ENCODE results near the gene LOXL3.

Gene LOXL3

GRCh38 chr2:74526649-74527230, 27.0 kb downstream of the LOXL3 start:
- DNase-seq (ENCODE audit: low spot score) = no peak

DNA sequence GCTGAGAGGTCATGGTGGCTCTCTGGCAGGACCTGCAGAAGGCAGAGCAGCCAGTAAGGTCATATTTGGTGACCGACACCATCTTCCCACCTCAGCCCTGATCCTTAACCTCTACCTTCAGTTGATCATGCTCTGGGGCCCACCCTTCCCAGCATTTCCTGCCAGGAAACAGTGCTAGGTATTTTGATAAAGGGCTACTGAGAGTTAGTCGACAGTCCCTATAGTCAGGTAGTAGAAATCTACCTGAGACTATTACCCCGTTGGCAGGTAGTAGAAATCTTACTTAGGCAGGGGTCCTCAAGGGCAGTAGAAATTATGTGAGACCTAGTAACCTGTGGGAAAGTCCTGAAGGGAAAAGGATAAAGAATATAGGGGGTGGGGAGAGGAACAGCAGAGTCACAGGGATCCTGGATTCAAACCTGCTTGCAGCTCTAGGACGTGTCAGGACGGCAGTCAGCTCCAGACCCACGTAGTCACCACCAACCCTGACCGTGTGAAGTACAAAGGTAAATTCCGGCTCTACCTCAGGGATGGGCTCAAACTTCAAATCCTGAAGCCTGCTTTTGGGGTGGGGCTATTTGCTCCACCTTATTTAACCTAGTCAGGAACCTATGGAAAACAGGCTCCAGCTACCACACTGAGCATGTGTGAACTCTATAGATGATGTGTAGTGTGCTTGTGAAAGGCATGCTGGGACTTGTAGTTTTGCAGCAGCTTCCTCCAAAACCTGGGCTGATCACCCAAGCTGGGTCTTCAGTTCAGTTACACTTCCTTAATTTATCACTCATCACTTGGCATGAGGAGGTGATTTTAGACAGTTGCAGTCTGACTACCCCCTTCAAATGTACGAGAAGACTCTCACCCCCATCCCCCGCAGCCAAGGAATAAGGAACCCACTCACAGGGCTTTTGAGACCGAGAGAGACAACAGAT, 27.8 kb downstream of the LOXL3 start, which contains the start of gene DQX1:
TSS of gene DQX1 (minus strand) at position 515 of the 932 bp plus-strand sequence. CDS start at position 13, 502 bp downstream.
- DNase-seq (ENCODE audit: low spot score) = peak; percentile 20

DNA sequence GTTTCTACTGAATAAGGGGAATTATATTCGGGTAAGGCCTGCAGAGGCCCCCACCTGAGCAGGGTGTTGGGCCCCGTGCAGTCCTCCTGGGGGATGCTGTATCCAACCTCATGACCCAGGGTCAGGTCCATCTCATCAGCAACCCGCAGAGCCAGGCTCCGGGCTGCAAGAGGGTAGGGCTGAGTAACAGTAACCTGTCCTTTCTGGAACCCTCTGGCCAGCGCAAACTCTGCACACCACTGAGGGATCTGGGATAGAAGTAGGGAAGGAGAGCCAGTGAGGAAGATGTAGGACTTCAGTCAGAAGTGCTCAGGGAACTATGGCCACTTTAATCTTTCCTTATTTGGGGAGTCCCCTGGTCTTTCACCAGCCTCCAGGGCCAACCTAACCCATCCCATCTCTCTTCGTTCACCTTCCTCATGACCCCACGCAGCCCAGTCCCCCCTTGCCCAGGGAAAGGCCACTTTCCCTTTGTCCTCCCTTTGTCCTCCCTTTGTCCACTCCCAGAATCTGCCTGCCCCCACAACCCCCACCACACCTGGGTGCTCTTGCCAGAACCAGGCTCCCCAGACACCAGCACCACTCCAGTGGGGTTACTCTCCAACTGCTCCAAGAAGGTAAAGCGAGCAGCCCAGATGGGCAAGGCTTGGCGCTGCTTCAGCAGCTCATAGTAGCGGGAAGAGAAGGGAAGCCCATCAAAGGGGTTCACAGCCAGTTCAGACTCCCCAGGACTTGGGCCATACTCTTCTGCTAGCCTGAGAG, 28.6 kb downstream of the LOXL3 start:
- no peak for DNase-seq (ENCODE audit: low spot score)

DNA sequence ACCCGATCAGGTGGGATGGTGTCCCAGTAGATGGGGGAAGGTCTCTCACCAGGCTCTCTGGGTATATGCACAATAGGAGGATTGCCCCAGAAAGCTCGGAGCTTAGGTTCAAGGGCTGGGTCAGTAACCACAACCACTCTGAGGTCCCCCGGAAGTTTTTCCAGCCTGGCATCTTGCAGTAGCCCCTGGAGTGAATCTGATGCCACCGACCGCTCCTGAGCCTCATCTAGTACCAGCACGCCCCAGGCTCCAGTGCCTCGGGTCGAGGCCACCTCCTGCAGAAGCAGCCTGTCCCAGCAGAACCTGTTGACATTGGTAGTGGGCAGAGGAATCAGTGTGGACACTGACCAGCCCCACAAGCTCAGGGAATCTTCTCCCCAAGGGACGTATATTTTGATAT, 29.7 kb downstream of the LOXL3 start:
- DNase-seq (ENCODE audit: low spot score) = no peak

DNA sequence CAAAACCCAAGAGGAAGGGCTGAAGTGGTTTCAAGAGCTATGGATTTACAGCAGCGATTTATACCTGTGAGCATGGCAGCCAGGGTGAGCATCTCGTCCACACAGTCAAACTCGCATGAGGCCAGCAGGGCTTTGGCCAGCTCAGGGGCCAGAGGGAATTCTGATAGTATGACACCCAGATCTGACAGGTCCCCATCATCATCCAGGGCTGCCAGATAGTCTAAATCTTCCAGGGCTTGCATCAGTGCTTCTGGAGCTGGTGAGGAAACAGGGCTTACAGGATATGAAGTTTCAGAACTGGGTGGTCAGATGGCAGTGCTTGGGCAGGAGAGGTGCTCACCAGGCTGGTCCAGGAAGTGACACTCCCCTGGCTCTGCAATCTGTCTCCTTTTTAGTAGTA, 31.2 kb downstream of the LOXL3 start:
- no peak for DNase-seq (ENCODE audit: low spot score)

- no peak for DNase-seq (ENCODE audit: low spot score)
These were observed 37.1 kb downstream of the LOXL3 start for GRCh38 chr2:74516650-74517049.

GRCh38 chr2:74515981-74516633, 37.6 kb downstream of the LOXL3 start:
- peak; percentile 78 for DNase-seq (ENCODE audit: low spot score)

GRCh38 chr2:74515271-74515980, 38.3 kb downstream of the LOXL3 start:
- DNase-seq (ENCODE audit: low spot score) = no peak

GRCh38 chr2:74514368-74515270, 39.1 kb downstream of the LOXL3 start, which contains the start of gene TLX2:
TLX2 (plus strand) TSS chr2:74514450; CDS start chr2:74514807, 357 bp downstream.
- DNase-seq (ENCODE audit: low spot score) = no peak

- DNase-seq (ENCODE audit: low spot score) = peak; percentile 35
These were observed 40.0 kb downstream of the LOXL3 start for GRCh38 chr2:74513605-74514367.

DNA sequence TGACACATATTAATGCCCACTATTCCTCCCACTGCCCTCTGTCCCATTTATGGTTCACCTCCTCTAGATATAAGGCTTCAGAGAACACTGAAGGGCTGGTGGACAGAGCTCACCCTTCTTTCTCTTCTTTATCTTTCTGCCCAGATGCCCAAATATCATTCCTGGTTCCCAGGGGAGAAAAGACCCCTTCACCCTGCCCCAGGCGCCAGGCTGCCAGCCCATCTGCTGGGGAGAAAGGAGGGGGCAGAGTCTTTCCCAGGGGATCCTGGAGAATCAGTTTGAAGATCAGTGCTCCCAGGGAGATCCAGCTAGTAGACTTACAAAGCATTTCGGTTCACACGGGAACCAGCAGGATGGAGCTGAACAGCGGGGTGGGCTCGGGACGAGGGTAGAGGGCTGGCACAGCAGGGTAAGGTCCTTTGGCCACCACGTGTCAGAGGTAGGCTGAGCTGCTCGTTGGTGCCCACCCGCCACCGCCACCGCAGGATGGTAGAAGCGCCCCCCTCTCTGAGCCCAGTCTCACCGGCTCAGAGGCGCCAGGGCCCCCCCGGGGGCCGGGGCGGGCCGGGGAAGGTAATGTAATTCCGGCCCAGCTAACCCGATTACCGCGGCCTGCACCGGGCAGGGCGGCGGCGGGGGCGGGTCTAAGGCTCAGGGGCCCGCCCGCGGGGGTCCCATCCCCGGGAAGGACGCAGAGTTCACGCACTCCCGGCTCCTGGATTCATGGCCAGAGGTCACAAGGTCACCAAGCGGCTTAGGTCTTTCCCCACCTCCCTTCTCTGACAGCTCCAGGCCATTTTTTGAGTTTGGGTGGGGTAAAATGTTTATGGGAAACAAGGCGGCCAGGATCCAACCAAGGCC, 40.8 kb downstream of the LOXL3 start:
- DNase-seq (ENCODE audit: low spot score) = no peak

DNA sequence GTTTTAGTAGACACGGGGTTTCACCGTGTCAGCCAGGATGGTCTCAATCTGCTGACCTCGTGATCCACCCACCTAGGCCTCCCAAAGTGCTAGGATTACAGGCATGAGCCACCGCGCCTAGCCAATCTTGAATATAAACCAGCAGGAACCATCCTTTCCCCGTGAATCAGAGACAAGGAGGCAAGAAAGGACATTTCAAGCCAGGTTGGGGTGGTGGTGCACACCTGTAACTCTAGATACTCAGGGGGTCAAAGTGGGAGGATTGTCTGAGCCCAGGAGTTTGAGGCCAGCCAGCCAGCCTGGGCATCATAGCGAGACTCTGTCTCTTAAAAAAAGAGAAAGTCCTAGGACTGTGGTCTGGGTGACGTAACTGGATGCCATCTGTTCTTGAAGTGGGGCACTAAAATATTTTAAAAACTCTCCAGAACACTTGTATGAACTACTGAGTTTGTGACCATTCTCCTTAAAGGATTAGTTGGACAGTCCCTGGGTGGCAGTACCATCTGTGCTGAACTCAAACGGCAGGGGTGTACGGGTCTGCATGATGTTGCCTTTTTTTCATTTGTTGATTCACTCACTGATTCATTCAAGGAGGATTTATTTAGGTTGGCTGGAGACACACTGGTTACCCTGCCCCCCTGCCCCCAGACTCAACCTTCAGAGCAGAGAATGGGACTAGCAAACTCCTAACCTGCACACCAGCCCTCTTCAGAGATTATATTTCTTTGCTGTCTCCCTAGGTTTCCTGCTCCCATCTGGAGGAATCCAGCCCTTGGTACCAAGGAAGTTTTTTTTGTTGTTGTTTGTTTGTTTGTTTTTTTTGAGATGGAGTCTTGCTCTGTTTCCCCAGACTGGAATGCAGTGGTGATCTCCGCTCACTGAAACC, 42.4 kb downstream of the LOXL3 start:
- no peak for DNase-seq (ENCODE audit: low spot score)

DNA sequence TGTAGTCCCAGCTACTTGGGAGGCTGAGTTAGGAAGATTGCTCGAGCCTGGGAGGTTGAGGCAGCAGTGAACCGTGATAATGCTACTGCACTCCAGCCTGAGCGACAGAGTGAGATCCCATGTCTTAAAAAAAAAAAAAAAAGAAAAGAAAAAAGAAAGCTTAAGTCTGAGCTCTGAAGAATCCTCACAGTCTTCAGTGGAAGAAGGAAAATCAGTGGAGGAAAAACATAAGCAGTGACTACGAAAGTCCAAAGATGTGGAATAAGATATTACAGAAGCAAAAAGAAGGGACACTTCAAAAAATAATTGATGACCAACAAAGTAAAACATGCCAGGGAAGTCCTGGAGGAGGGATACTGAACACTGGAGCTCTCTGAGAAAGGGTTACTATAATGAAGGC, 43.5 kb downstream of the LOXL3 start:
- no peak for DNase-seq (ENCODE audit: low spot score)

DNA sequence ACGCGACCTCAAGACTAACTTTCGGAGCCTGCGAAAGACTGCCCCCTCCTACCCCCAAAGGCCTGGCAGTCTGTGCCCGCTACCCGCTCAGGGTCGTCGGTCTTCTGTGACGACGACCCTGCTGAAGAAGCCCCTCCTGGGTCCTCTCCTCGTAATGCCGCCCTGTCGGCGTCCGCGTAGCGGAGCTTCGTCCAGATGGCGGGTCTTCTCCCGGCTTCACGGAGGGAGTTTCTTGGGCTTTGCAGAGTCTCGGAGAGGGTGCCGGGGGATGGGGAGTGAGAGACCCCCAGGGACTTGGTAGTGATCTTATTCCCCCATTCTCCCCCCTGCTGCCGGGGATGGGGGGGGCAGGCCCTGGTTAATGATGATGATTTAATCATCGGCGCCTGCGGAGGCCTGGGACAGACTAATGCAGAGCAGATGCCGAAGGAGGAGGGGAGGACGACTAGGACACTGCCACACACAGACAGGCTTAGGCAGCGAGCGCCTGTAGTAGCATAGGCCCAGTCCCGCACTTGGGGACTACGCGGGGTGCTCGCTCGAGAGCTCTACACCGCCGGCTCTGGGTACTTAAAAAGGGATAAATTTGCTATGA, 45.7 kb downstream of the LOXL3 start:
- DNase-seq (ENCODE audit: low spot score) = no peak

GRCh38 chr2:74507145-74507925, 46.4 kb downstream of the LOXL3 start, which contains the start of gene PCGF1:
PCGF1 (minus strand) TSS chr2:74507695; CDS start chr2:74507668, 27 bp downstream.
- DNase-seq (ENCODE audit: low spot score) = peak; percentile 98
